Measurements from ENCODE around the gene SLC3A2. TPM values are rescaled to one million over a fixed set of nuclear protein-coding genes. Genes with fewer than 3 reads are reported as not detected.
A peak's percentile ranks its signal among the peaks of the same experiment; 100 is the strongest.

Gene SLC3A2
- total RNA-seq, 1 experiment from 2014 or later: 290 TPM

DNA sequence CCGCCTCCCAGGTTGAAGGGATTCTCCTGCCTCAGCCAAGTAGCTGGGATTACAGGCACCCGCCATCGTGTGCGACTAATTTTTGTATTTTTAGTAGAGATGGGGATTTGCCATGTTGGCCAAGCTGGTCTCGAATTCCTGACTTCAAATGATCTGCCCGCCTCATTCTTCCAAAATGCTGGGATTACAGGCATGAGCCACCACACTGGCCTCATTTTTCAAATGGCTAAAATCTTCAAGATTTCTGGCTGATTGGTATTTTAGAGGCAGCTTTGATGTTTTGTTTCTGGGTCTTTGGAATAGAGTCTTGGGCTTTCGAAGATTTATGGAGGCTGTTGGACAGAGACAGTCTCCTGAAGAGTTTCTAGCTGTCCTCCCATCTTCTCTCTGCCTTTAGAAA is 5.8 kb upstream of the SLC3A2 start:
- H2BK15ac ChIP-seq (ENCODE audit: low read depth, low read length): no peak overlapping the region
- H3K9me3 Mint-ChIP-seq: no peaks in the 10 kb centered on the region
- peaks cover 6% of the 10 kb centered on the region; the same call in 1 of the 2 replicates for H3K79me2 ChIP-seq (ENCODE audit: insufficient read depth, low read length)
- no peak overlapping the region for H2BK20ac ChIP-seq (ENCODE audit: low read depth, low read length, poor library complexity, severe bottlenecking)
- no peak overlapping the region for H2BK120ac ChIP-seq (ENCODE audit: low read depth, low read length, poor library complexity, severe bottlenecking)
- no peak overlapping the region for H2AFZ ChIP-seq (ENCODE audit: low read length)
- H3K56ac ChIP-seq (ENCODE audit: insufficient read length, low read depth, low read length): no peak overlapping the region
- H3K27ac ChIP-seq (ENCODE audit: insufficient read length, low read depth, low read length): no peak overlapping the region
- H4K5ac ChIP-seq (ENCODE audit: insufficient read length, low read depth, low read length): no peak overlapping the region
- H4K91ac ChIP-seq (ENCODE audit: insufficient read length, low read depth, low read length): no peak overlapping the region
- no peaks in the 10 kb centered on the region for H4K20me1 ChIP-seq (ENCODE audit: control insufficient read depth, insufficient read depth, insufficient read length)
- no peak overlapping the region for H3K4me3 Mint-ChIP-seq
- no peaks in the 10 kb centered on the region for H3K23me2 ChIP-seq (ENCODE audit: insufficient read length, low read depth, low read length, poor library complexity, severe bottlenecking)
- H2BK12ac ChIP-seq (ENCODE audit: insufficient read length, low read depth, low read length): no peak overlapping the region
- H3T11ph ChIP-seq (ENCODE audit: low read length): no peak overlapping the region
- no peak overlapping the region for H3K4ac ChIP-seq (ENCODE audit: low read depth, low read length)
- TF ChIP-seq, protein P1, sequence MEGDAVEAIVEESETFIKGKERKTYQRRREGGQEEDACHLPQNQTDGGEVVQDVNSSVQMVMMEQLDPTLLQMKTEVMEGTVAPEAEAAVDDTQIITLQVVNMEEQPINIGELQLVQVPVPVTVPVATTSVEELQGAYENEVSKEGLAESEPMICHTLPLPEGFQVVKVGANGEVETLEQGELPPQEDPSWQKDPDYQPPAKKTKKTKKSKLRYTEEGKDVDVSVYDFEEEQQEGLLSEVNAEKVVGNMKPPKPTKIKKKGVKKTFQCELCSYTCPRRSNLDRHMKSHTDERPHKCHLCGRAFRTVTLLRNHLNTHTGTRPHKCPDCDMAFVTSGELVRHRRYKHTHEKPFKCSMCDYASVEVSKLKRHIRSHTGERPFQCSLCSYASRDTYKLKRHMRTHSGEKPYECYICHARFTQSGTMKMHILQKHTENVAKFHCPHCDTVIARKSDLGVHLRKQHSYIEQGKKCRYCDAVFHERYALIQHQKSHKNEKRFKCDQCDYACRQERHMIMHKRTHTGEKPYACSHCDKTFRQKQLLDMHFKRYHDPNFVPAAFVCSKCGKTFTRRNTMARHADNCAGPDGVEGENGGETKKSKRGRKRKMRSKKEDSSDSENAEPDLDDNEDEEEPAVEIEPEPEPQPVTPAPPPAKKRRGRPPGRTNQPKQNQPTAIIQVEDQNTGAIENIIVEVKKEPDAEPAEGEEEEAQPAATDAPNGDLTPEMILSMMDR (conservative IDR thresholded peaks at IDR 0.05): no peak
- H3K9me3 ChIP-seq (ENCODE audit: control insufficient read depth, low read depth, low read length): no peaks in the 10 kb centered on the region
- H3K18ac ChIP-seq (ENCODE audit: insufficient read length, low read depth, low read length): no peak overlapping the region
- H3K4me1 Mint-ChIP-seq: peaks cover 7 to 14% of the 10 kb centered on the region in 2 experiments
- H3K27me3 ChIP-seq (ENCODE audit: insufficient read depth, low read length): no peaks in the 10 kb centered on the region
- H3K27ac Mint-ChIP-seq: peak overlapping the region in 2 of 3 experiments; percentile 89 to 91; a peak in 4 of 7 replicates
- H2AK5ac ChIP-seq (ENCODE audit: insufficient read length, low read length): no peak overlapping the region
- H2BK5ac ChIP-seq (ENCODE audit: insufficient read length, low read length): no peak overlapping the region
- no peak for DNase-seq
- no peak overlapping the region for H3K23ac ChIP-seq (ENCODE audit: insufficient read length, low read depth, low read length)
- no peak overlapping the region for H3K9ac ChIP-seq (ENCODE audit: extremely low read depth, insufficient read length, low read length)
- no peak overlapping the region for H3K4me2 ChIP-seq (ENCODE audit: insufficient read depth, insufficient read length, low read length)
- H3K36me3 Mint-ChIP-seq (ENCODE audit: insufficient read depth in 1 of 3, low read depth in 3 of 3): peaks cover 26 to 78% (median 57%) of the 10 kb centered on the region in 3 experiments; a peak in 6 of 7 replicates
- H3K79me1 ChIP-seq (ENCODE audit: insufficient read depth, low read depth, low read length, poor library complexity, severe bottlenecking): peaks cover 10% of the 10 kb centered on the region
- H3K4me1 ChIP-seq (ENCODE audit: insufficient read depth, low read length): no peaks in the 10 kb centered on the region; the same call in 1 of the 2 replicates
- no peaks in the 10 kb centered on the region for H3K27me3 Mint-ChIP-seq (ENCODE audit: low read depth)
- no peak overlapping the region for H4K8ac ChIP-seq (replicated peaks; ENCODE audit: insufficient read length, low read depth, low read length)
- no CpG with 5 or more reads among the region's 7 CpGs for WGBS (ENCODE audit: extremely low coverage, insufficient read length, low lambda C conversion rate)
- H3K14ac ChIP-seq (ENCODE audit: insufficient read depth, low read length): no peak overlapping the region

Measured in H9 (cell line).